Activated CD8-positive, alpha-beta T cell treated with anti-CD3 and anti-CD28 coated beads for 36 hours (primary cell): Measurements from ENCODE around the gene SMPD4. TPM values are rescaled to one million over a fixed set of nuclear protein-coding genes. Genes with fewer than 3 reads are reported as not detected.
"Not testable (repeated sequence)": the region's sequence is repeated elsewhere in the genome, so short reads cannot be mapped to it uniquely, and the experiment has no call there.

Experiments
- ATAC-seq: fragments of 200-7000 bp; cut with Tn5 transposase; one replicate; pipeline ENCODE4 v1.10.0; 2021; ENCODE audit warnings: mild to moderate bottlenecking, moderate library complexity
- CTCF ChIA-PET: fragments of 350-600 bp; sonication (Branson Sonifier 250); formaldehyde crosslinking; loops from one replicate; lab custom pipeline; 2021; ENCODE audit warnings: antibody characterized with exemption; lab: Charles Lee
- POLR2A ChIA-PET: fragments of 350-600 bp; sonication (Branson Sonifier 250); formaldehyde crosslinking; loops from one replicate; lab custom pipeline; 2021; ENCODE audit warnings: antibody characterized with exemption; lab: Charles Lee
- DNase-seq: peaks from one replicate; pipeline ENCODE4 v3.0.0-alpha.2; 2020
- H3K27ac Mint-ChIP-seq: one replicate; pipeline ENCODE4 v1.8.0; 2021; ENCODE audit warnings: mild to moderate bottlenecking, mixed read lengths
- H3K27me3 Mint-ChIP-seq: one replicate; pipeline ENCODE4 v1.8.0; 2021; ENCODE audit warnings: mixed read lengths
- H3K36me3 Mint-ChIP-seq: one replicate; pipeline ENCODE4 v1.8.0; 2021; ENCODE audit warnings: low read depth, mixed read lengths
- H3K4me1 Mint-ChIP-seq: one replicate; pipeline ENCODE4 v1.8.0; 2021; ENCODE audit warnings: low read depth, mixed read lengths
- H3K4me3 Mint-ChIP-seq: one replicate; pipeline ENCODE4 v1.8.0; 2021; ENCODE audit warnings: mild to moderate bottlenecking, moderate library complexity, mixed read lengths
- H3K9me3 Mint-ChIP-seq: one replicate; pipeline ENCODE4 v1.8.0; 2021; ENCODE audit warnings: mixed read lengths
- intact Hi-C: fragments of 100-400 bp; cut with micrococcal nuclease; formaldehyde crosslinking; loops from one replicate; pipeline ENCODE4 v1.10.0; 2022
- total RNA-seq, 2 experiments: library from RNA; stranded (reverse); gene quantifications; one replicate each; pipeline ENCODE4 v1.2.3, GENCODE V29; 2021
- TF ChIP-seq, protein P1 (sequence below): fragments of 200-600 bp; IDR thresholded peaks from one replicate; pipeline ENCODE4 v1.8.0; 2022; ENCODE audit warnings: antibody characterized with exemption, mild to moderate bottlenecking

The SMPD4 gene
- total RNA-seq, 2 experiments from 2014 or later: 73.8 to 75.8 TPM

DNA sequence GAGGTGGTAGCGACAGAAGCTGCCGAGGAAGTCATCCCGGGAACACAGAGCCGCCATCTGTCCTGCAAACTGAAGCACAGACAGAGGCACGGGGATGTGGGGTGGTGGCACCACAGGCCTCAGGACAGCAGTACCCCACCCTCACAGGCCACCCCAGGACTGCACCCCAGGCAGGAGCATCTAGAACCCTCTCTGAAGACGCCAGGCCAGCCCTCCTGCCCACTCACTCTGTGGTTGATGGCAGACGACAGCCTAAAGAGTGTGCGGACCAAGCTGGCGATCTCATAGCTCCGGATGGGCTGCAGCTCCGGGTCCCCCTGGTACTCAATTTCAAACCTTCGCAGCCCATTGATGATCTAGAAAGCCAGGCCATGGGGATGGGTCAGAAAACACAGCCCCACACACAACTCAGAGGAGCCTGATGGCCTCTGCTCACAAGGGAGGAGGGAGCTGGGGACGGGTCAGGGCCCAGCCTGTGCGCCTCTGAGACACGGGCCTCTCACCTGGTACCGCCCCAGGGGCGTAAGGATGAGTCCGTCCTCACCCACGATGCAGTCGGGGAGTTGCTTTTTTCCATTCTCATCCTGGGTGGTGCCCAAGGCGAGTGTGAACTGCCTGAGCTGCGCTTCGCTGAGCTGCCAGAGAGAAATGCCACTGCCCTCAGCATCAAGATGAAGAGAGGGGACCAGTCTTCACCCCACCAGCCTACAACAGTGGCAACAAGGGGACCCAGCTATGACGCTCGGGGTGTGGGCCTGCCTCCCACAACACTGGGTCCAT, 28.4 kb downstream of the SMPD4 start:
- CTCF ChIA-PET: no interaction called here
- no peak for DNase-seq
- intact Hi-C loops: no loop called here

GRCh38 chr2:130152136-130152815, 29.1 kb downstream of the SMPD4 start:
- H3K4me3 Mint-ChIP-seq, H3K4me1 Mint-ChIP-seq, POLR2A ChIA-PET, ATAC-seq, intact Hi-C loops, CTCF ChIA-PET, H3K27me3 Mint-ChIP-seq, H3K9me3 Mint-ChIP-seq, DNase-seq, H3K27ac Mint-ChIP-seq: not testable (repeated sequence)
- H3K36me3 Mint-ChIP-seq: peaks cover 17% of the 10 kb centered on the region

More for the DNA sequence above, 28.4 kb downstream of the SMPD4 start:
- TF ChIP-seq, protein P1, sequence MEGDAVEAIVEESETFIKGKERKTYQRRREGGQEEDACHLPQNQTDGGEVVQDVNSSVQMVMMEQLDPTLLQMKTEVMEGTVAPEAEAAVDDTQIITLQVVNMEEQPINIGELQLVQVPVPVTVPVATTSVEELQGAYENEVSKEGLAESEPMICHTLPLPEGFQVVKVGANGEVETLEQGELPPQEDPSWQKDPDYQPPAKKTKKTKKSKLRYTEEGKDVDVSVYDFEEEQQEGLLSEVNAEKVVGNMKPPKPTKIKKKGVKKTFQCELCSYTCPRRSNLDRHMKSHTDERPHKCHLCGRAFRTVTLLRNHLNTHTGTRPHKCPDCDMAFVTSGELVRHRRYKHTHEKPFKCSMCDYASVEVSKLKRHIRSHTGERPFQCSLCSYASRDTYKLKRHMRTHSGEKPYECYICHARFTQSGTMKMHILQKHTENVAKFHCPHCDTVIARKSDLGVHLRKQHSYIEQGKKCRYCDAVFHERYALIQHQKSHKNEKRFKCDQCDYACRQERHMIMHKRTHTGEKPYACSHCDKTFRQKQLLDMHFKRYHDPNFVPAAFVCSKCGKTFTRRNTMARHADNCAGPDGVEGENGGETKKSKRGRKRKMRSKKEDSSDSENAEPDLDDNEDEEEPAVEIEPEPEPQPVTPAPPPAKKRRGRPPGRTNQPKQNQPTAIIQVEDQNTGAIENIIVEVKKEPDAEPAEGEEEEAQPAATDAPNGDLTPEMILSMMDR: no peak
- POLR2A ChIA-PET: no interaction called here
- Mint-ChIP-seq H3K27ac (no peak overlapping the region), H3K36me3 (peaks cover 17% of the 10 kb centered on the region), H3K9me3 (no peaks in the 10 kb centered on the region), H3K4me3 (no peak overlapping the region), H3K27me3 (no peaks in the 10 kb centered on the region), H3K4me1 (peaks cover 7% of the 10 kb centered on the region)
- no peak for ATAC-seq

DNA sequence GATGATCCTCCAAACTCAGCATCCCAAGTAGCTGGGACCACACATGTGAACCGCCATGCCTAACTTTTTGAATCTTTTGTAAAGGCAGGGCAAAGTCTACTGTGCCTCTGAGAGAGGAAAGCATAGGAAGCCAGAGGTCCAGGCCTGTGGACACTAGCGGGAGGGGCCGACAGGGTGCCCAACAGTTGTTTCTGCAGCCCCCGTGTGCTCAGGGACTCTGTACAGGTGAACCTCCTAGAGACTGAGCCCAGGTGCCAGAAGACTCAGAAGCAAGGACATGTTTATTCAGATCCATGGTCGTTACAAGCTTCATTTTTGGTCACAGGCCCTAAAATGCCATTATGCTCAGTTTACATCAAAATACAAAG, 30.3 kb downstream of the SMPD4 start:
- H3K4me1 Mint-ChIP-seq, intact Hi-C loops, H3K9me3 Mint-ChIP-seq, H3K27me3 Mint-ChIP-seq, H3K27ac Mint-ChIP-seq, H3K4me3 Mint-ChIP-seq, POLR2A ChIA-PET, CTCF ChIA-PET, DNase-seq, ATAC-seq: not testable (repeated sequence)
- H3K36me3 Mint-ChIP-seq: peaks cover 12% of the 10 kb centered on the region

- ATAC-seq: no peak
- Mint-ChIP-seq H3K4me3 (no peak overlapping the region), H3K27me3 (no peaks in the 10 kb centered on the region), H3K9me3 (no peaks in the 10 kb centered on the region), H3K36me3 (peaks cover 9% of the 10 kb centered on the region), H3K4me1 (no peaks in the 10 kb centered on the region), H3K27ac (no peak overlapping the region)
- TF ChIP-seq, protein P1: no peak
- POLR2A ChIA-PET: no interaction called here
- DNase-seq: no peak
- intact Hi-C loops: no loop called here
- CTCF ChIA-PET: no interaction called here
Observed at GRCh38 chr2:130150181-130151144, 30.9 kb downstream of the SMPD4 start.

DNA sequence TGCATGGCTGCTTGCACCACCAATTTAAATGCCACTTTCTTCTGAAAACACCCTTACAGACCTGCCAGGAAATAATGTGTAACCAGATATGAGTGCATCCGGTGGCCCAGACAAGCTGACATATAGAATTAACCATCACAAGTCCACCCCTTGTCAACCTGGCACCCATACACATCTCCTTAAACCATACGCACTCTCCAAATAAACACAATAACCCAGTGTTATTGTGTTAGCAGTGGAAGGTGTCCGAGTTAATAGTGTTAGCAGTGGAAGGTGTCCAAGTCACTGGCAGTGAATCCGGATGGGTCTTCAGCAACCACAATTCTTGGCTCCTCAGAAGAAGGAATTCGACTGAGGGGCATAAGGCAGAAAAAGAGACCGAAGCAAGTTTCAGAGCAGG, 32.9 kb downstream of the SMPD4 start:
- DNase-seq, ATAC-seq, CTCF ChIA-PET: not testable (repeated sequence)

DNA sequence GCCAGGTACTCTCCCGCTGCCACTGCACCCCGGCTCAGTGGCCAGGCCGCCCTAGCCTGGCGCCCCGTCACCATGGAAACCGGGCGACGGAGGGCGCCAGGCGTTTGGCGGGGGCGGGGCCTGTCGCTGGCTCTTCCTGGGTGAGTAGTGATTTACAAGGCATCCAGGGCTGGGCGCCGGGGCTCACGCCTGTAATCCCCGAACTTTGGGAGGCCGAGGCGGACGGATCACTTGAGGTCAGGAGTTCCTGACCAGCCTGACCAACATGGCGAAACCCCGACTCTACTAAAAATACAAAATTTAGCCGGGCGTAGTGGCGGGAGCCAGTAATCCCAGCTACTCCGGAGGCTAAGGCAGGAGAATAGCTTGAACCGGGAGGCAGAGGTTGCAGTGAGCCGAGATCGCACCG, 36.4 kb downstream of the SMPD4 start, which contains the start of gene CCDC74B:
CCDC74B (minus strand) TSS at position 107 of the 409 bp plus-strand sequence. CDS start 116 bp downstream, outside the sequence.
- H3K27me3 Mint-ChIP-seq, H3K27ac Mint-ChIP-seq, H3K9me3 Mint-ChIP-seq, CTCF ChIA-PET, H3K4me1 Mint-ChIP-seq, H3K36me3 Mint-ChIP-seq, POLR2A ChIA-PET, intact Hi-C loops: not testable (repeated sequence)
- DNase-seq: peak; percentile 76
- H3K4me3 Mint-ChIP-seq: peak within 1 kb of the TSS; percentile 72
- ATAC-seq: peak; percentile 92

More for the DNA sequence above, 32.9 kb downstream of the SMPD4 start:
- H3K9me3 Mint-ChIP-seq, H3K36me3 Mint-ChIP-seq, H3K4me3 Mint-ChIP-seq, POLR2A ChIA-PET, H3K4me1 Mint-ChIP-seq, intact Hi-C loops, H3K27me3 Mint-ChIP-seq, H3K27ac Mint-ChIP-seq: not testable (repeated sequence)

- H3K9me3 Mint-ChIP-seq, H3K4me1 Mint-ChIP-seq, DNase-seq, H3K27me3 Mint-ChIP-seq, CTCF ChIA-PET, H3K27ac Mint-ChIP-seq, intact Hi-C loops, POLR2A ChIA-PET, H3K36me3 Mint-ChIP-seq: not testable (repeated sequence)
- peak; percentile 23 for ATAC-seq
- H3K4me3 Mint-ChIP-seq: peak overlapping the region; percentile 72
Observed at GRCh38 chr2:130143266-130144039, 37.9 kb downstream of the SMPD4 start.

DNA sequence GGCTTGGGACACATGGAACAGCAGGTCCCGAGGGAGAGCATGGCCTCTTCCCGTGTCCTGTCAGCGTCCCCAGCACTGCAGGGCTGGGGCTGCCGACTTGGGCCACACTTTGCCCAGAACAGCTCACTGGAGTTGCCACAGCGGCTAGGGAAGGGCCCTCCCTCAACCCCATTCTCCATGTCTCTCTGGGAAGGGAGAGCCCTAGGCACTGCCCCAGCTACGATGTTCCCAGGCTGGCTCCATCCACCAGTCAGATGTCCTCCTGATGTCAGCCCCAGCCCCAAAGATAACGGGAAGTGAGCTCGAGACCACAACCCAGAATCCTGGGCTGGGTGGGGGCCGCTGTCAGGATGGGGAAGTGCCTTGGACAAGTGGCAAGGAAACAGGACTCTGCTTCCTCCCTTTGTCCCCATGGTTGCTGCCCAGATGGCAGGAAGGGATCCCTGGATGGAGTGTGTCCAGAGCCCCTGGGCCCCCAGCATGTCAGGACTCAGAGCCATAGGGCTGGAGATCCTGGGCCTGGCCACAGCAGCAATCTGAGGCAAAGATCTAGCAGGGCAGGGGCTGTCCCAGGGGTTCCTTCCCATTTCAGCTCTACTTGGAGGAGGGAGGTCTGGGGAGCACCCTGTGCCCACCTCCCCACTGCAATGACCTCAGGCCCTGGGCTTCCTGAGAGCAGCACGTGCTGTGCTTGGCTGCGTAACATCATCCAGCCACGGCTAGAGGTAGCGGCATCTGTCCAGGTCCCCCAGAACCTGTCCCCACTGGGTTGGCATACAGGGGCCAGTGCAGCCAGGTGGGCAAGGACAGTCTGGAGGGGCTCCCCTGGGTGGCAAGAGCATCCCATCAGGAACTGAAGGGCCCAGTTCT, 38.8 kb downstream of the SMPD4 start:
- H3K9me3 Mint-ChIP-seq, DNase-seq, H3K36me3 Mint-ChIP-seq, H3K27ac Mint-ChIP-seq, POLR2A ChIA-PET, H3K27me3 Mint-ChIP-seq, H3K4me1 Mint-ChIP-seq, ATAC-seq, CTCF ChIA-PET, H3K4me3 Mint-ChIP-seq, intact Hi-C loops: not testable (repeated sequence)
